Liver (tissue), 9 donors: ENCODE data around the gene GOSR2. TPM values are rescaled to one million over a fixed set of nuclear protein-coding genes. Genes with fewer than 3 reads are reported as not detected.

Source experiments
- DNase-seq: peaks from one replicate; pipeline ENCODE4 v3.0.0-alpha.2; 2017; ENCODE audit warnings: low spot score
- H3K27ac ChIP-seq, 2 donors: one replicate each; pipeline ENCODE4 v1.7.0; 2013; ENCODE audit warnings: inconsistent platforms in 2 of 2, low read length in 2 of 2, control low read depth in 1 of 2, low read depth in 1 of 2, mild to moderate bottlenecking in 1 of 2
- H3K27me3 ChIP-seq, 4 donors: one replicate each; pipeline versions ENCODE4 v1.6.1 to v1.7.0; 2013; ENCODE audit warnings: low read length in 3 of 4, inconsistent platforms in 1 of 4, mild to moderate bottlenecking in 1 of 4, moderate library complexity in 1 of 4; ENCODE audit not compliant: control insufficient read depth in 4 of 4, insufficient read depth in 4 of 4
- H3K36me3 ChIP-seq, 4 donors: one replicate each; pipeline versions ENCODE4 v1.6.1 to v1.7.0; 2013; ENCODE audit warnings: low read length in 3 of 4, mild to moderate bottlenecking in 3 of 4, low read depth in 1 of 4, moderate library complexity in 1 of 4; ENCODE audit not compliant: control insufficient read depth in 4 of 4, insufficient read depth in 3 of 4
- H3K4me1 ChIP-seq, 4 donors: one replicate each; pipeline versions ENCODE4 v1.6.1 to v1.7.0; 2013; ENCODE audit warnings: low read length in 3 of 4, mild to moderate bottlenecking in 3 of 4, moderate library complexity in 1 of 4; ENCODE audit not compliant: control insufficient read depth in 4 of 4, insufficient read depth in 4 of 4
- H3K4me3 ChIP-seq, 3 donors: one replicate each; pipeline versions ENCODE4 v1.6.1 to v1.7.0; 2013; ENCODE audit warnings: low read length in 3 of 3, control low read depth in 1 of 3, low read depth in 1 of 3, mild to moderate bottlenecking in 1 of 3
- H3K9ac ChIP-seq, 2 donors: one replicate each; pipeline ENCODE4 v1.7.0; 2013; ENCODE audit warnings: low read length in 2 of 2, mild to moderate bottlenecking in 2 of 2, moderate library complexity in 2 of 2, control low read depth in 1 of 2, low read depth in 1 of 2
- H3K9me3 ChIP-seq, 4 donors: one replicate each; pipeline versions ENCODE4 v1.6.1 to v1.7.0; 2013; ENCODE audit warnings: low read length in 3 of 4; ENCODE audit not compliant: control insufficient read depth in 4 of 4
- EGR1 ChIP-seq, 2 donors: IDR thresholded peaks; 2 replicates each; pipeline ENCODE4 v1.6.1; 2016 to 2018; ENCODE audit warnings: antibody characterized with exemption in 2 of 2, low read depth in 2 of 2
- FOXA2 ChIP-seq: IDR thresholded peaks from 2 replicates; pipeline ENCODE4 v1.6.1; 2016; ENCODE audit warnings: antibody characterized with exemption
- GABPA ChIP-seq, 2 donors: IDR thresholded peaks in 1 of 2; conservative IDR thresholded peaks in 1 of 2; 2 replicates each; pipeline ENCODE4 v1.6.1; 2016; ENCODE audit warnings: antibody characterized with exemption in 2 of 2, mild to moderate bottlenecking in 1 of 2, moderate library complexity in 1 of 2
- HNF4G ChIP-seq: IDR thresholded peaks from 2 replicates; pipeline ENCODE4 v1.6.1; 2016; ENCODE audit warnings: antibody characterized with exemption
- JUND ChIP-seq, 2 donors: IDR thresholded peaks; 2 replicates each; pipeline ENCODE4 v1.6.1; 2016; ENCODE audit warnings: antibody characterized with exemption in 2 of 2
- NR2F2 ChIP-seq: IDR thresholded peaks from 2 replicates; pipeline ENCODE4 v1.6.1; 2016; ENCODE audit warnings: antibody characterized with exemption
- RAD21 ChIP-seq, 2 donors: IDR thresholded peaks; 2 replicates each; pipeline ENCODE4 v1.6.1; 2016; ENCODE audit warnings: antibody characterized with exemption in 2 of 2, mild to moderate bottlenecking in 2 of 2
- SP1 ChIP-seq: IDR thresholded peaks from 2 replicates; pipeline ENCODE4 v1.6.1; 2018; ENCODE audit warnings: antibody characterized with exemption, mild to moderate bottlenecking
- TAF1 ChIP-seq: conservative IDR thresholded peaks from 2 replicates; pipeline ENCODE4 v1.6.1; 2016; ENCODE audit warnings: antibody characterized with exemption, mild to moderate bottlenecking
- WGBS: extraction: QIAGEN DNeasy Blood & Tissue Kit; methylation state at CpG from one replicate; pipeline ENCODE4 v1.1.7; 2013; 5-methylcytosine and 5-hydroxymethylcytosine counted together
- polyA plus RNA-seq, 2 donors: library from polyadenylated mRNA; stranded (reverse) in 1 of 2; unstranded in 1 of 2; fragments of 200-250 nt in 1 of 2; fragments of >200 nt in 1 of 2; fragmentation: Nextera tagmentation in 1 of 2; extraction: Ambion mirVana in 1 of 2; gene quantifications; one replicate each; pipeline versions ENCODE4 v1.2.1 to v1.2.3, GENCODE V29; 2013 to 2015
- total RNA-seq, 2 donors: library from RNA; depleted of rRNA; stranded (reverse); fragments of >200 nt; gene quantifications; one replicate each; pipeline ENCODE4 v1.2.3, GENCODE V29; 2014
- TF ChIP-seq, protein P1 (sequence below): IDR thresholded peaks from 2 replicates; pipeline ENCODE4 v1.6.1; 2016; ENCODE audit warnings: antibody characterized with exemption, mild to moderate bottlenecking
- TF ChIP-seq, protein P2 (sequence below): IDR thresholded peaks from 2 replicates; pipeline ENCODE4 v1.6.1; 2016; ENCODE audit warnings: antibody characterized with exemption
- TF ChIP-seq, protein P3 (sequence below): IDR thresholded peaks from 2 replicates; pipeline ENCODE4 v1.6.1; 2016; ENCODE audit warnings: antibody characterized with exemption
- TF ChIP-seq, protein P4 (sequence below): fragments of 150-350 bp; IDR thresholded peaks from 2 replicates; pipeline ENCODE4 v1.5.1; 2017; ENCODE audit warnings: improper control_type of control experiment, low read depth, low read length; ENCODE audit not compliant: missing input control
- donor health status: healthy.
- donor health status: healthy.
- donor health status: healthy.
- donor health status: healthy.
- donor health status: healthy.

GOSR2 gene
- total and polyA plus RNA-seq, 4 donors: 19.9 to 43.8 (median 21.0) TPM

DNA sequence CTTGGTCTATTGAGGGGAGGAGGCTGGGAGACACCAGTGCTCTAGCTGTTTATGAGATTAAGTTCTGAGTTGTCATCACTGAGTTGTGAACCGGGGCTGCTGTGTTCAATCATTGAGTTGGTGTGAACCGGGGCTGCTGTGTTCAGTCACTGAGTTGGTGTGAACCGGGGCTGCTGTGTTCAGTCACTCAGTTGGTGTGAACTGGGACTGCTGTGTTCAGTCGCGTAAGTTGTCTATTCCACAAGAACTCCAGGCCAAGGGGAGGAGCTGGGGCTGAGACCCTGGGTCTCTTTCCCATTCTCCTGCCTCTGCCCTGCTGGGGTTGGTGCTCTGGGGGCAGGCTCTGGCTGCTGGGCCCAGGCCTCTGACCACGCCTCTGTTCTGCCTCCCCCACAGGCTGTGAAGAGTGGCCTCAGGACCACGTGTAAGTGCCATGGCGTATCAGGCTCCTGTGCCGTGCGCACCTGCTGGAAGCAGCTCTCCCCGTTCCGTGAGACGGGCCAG is 47.1 kb upstream of the GOSR2 start:
- no peak for DNase-seq
- Histone ChIP-seq H3K36me3 (no peaks in the 10 kb centered on the region), H3K9me3 (no peaks in the 10 kb centered on the region), H3K9ac (no peak overlapping the region), H3K27me3 (no peaks in the 10 kb centered on the region), H3K27ac (no peak overlapping the region), H3K4me3 (no peak overlapping the region), H3K4me1 (peaks cover 0 to 7% (median 4%) of the 10 kb centered on the region in 4 donors)
- 91% methylated on average over 13 of the region's 13 CpGs for WGBS
- TF ChIP-seq JUND (IDR thresholded peaks at IDR 0.05): no peak
- TF ChIP-seq HNF4G: no peak
- no peak for TF ChIP-seq FOXA2
- TF ChIP-seq, protein P1, sequence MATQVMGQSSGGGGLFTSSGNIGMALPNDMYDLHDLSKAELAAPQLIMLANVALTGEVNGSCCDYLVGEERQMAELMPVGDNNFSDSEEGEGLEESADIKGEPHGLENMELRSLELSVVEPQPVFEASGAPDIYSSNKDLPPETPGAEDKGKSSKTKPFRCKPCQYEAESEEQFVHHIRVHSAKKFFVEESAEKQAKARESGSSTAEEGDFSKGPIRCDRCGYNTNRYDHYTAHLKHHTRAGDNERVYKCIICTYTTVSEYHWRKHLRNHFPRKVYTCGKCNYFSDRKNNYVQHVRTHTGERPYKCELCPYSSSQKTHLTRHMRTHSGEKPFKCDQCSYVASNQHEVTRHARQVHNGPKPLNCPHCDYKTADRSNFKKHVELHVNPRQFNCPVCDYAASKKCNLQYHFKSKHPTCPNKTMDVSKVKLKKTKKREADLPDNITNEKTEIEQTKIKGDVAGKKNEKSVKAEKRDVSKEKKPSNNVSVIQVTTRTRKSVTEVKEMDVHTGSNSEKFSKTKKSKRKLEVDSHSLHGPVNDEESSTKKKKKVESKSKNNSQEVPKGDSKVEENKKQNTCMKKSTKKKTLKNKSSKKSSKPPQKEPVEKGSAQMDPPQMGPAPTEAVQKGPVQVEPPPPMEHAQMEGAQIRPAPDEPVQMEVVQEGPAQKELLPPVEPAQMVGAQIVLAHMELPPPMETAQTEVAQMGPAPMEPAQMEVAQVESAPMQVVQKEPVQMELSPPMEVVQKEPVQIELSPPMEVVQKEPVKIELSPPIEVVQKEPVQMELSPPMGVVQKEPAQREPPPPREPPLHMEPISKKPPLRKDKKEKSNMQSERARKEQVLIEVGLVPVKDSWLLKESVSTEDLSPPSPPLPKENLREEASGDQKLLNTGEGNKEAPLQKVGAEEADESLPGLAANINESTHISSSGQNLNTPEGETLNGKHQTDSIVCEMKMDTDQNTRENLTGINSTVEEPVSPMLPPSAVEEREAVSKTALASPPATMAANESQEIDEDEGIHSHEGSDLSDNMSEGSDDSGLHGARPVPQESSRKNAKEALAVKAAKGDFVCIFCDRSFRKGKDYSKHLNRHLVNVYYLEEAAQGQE: no peak
- TF ChIP-seq NR2F2: no peak
- TF ChIP-seq GABPA (IDR thresholded peaks at IDR 0.05 in 1 of 2, conservative IDR thresholded peaks at IDR 0.05 in 1 of 2): no peak

DNA sequence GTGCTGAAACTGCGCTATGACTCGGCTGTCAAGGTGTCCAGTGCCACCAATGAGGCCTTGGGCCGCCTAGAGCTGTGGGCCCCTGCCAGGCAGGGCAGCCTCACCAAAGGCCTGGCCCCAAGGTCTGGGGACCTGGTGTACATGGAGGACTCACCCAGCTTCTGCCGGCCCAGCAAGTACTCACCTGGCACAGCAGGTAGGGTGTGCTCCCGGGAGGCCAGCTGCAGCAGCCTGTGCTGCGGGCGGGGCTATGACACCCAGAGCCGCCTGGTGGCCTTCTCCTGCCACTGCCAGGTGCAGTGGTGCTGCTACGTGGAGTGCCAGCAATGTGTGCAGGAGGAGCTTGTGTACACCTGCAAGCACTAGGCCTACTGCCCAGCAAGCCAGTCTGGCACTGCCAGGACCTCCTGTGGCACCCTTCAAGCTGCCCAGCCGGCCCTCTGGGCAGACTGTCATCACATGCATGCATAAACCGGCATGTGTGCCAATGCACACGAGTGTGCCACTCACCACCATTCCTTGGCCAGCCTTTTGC is 46.5 kb upstream of the GOSR2 start:
- no peak for DNase-seq
- no peaks in the 10 kb centered on the region for H3K36me3 ChIP-seq
- H3K27ac ChIP-seq: no peak overlapping the region
- no peak overlapping the region for H3K9ac ChIP-seq
- H3K4me3 ChIP-seq: no peak overlapping the region
- no peak for TF ChIP-seq NR2F2
- TF ChIP-seq, protein P2, sequence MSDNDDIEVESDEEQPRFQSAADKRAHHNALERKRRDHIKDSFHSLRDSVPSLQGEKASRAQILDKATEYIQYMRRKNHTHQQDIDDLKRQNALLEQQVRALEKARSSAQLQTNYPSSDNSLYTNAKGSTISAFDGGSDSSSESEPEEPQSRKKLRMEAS: no peak
- TF ChIP-seq EGR1 (IDR thresholded peaks at IDR 0.05; ENCODE audit: low read depth in 2 of 2): no peak
- TF ChIP-seq, protein P1: no peak
- peak; percentile 71 to 79 for TF ChIP-seq RAD21 (IDR thresholded peaks at IDR 0.05)
- TF ChIP-seq, protein P3, sequence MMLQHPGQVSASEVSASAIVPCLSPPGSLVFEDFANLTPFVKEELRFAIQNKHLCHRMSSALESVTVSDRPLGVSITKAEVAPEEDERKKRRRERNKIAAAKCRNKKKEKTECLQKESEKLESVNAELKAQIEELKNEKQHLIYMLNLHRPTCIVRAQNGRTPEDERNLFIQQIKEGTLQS: no peak
- TF ChIP-seq, protein P4, sequence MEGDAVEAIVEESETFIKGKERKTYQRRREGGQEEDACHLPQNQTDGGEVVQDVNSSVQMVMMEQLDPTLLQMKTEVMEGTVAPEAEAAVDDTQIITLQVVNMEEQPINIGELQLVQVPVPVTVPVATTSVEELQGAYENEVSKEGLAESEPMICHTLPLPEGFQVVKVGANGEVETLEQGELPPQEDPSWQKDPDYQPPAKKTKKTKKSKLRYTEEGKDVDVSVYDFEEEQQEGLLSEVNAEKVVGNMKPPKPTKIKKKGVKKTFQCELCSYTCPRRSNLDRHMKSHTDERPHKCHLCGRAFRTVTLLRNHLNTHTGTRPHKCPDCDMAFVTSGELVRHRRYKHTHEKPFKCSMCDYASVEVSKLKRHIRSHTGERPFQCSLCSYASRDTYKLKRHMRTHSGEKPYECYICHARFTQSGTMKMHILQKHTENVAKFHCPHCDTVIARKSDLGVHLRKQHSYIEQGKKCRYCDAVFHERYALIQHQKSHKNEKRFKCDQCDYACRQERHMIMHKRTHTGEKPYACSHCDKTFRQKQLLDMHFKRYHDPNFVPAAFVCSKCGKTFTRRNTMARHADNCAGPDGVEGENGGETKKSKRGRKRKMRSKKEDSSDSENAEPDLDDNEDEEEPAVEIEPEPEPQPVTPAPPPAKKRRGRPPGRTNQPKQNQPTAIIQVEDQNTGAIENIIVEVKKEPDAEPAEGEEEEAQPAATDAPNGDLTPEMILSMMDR: peak; percentile 67
- no peak for TF ChIP-seq TAF1
- no peak for TF ChIP-seq GABPA (IDR thresholded peaks at IDR 0.05 in 1 of 2, conservative IDR thresholded peaks at IDR 0.05 in 1 of 2)
- TF ChIP-seq SP1: no peak
- peaks cover 0 to 6% (median 3%) of the 10 kb centered on the region in 4 donors for H3K4me1 ChIP-seq
- 49% methylated on average over 12 of the region's 12 CpGs for WGBS
- no peaks in the 10 kb centered on the region for H3K9me3 ChIP-seq
- H3K27me3 ChIP-seq: no peaks in the 10 kb centered on the region
